Loucy (cell line): Measurements from ENCODE around the gene MAPK1IP1L.

Source experiments
- H2AFZ ChIP-seq: fragments of 200-600 bp; sonication (generic); 2 replicates; pipeline ENCODE4 v1.6.0; 2016; ENCODE audit warnings: antibody characterized with exemption, mild to moderate bottlenecking, low read length, moderate library complexity
- H3F3A ChIP-seq: fragments of 200-600 bp; 2 replicates; pipeline ENCODE4 v1.6.0; 2016; ENCODE audit warnings: antibody characterized with exemption, low read depth, mild to moderate bottlenecking
- H3K27me3 ChIP-seq: fragments of 200-600 bp; sonication (generic); 2 replicates; pipeline ENCODE4 v1.6.1; 2014; ENCODE audit warnings: low read length, mild to moderate bottlenecking; ENCODE audit not compliant: insufficient read depth, poor library complexity, severe bottlenecking
- H3K36me3 ChIP-seq: fragments of 200-600 bp; sonication (generic); 2 replicates; pipeline ENCODE4 v1.6.1; 2016; ENCODE audit warnings: low read length; ENCODE audit not compliant: insufficient read depth
- H3K4me1 ChIP-seq: fragments of 200-600 bp; sonication (generic); 2 replicates; pipeline ENCODE4 v1.5.1; 2014; ENCODE audit warnings: low read length, mild to moderate bottlenecking; ENCODE audit not compliant: insufficient read depth, poor library complexity, severe bottlenecking
- H3K4me2 ChIP-seq: fragments of 200-600 bp; sonication (generic); 2 replicates; pipeline ENCODE4 v1.6.0; 2014; ENCODE audit warnings: antibody characterized with exemption, low read length, low read depth, mild to moderate bottlenecking; ENCODE audit not compliant: poor library complexity, severe bottlenecking
- H3K4me3 ChIP-seq: fragments of 200-600 bp; sonication (generic); 2 replicates; pipeline ENCODE4 v1.5.1; 2014; ENCODE audit warnings: low read length, mild to moderate bottlenecking, mixed read lengths; ENCODE audit not compliant: poor library complexity, severe bottlenecking
- H3K79me2 ChIP-seq: fragments of 200-600 bp; sonication (generic); 2 replicates; pipeline ENCODE4 v1.6.1; 2014; ENCODE audit warnings: low read length; ENCODE audit not compliant: insufficient read depth
- H3K9ac ChIP-seq: fragments of 200-600 bp; sonication (generic); 2 replicates; pipeline ENCODE4 v1.6.0; 2014; ENCODE audit warnings: mild to moderate bottlenecking, low read depth, low read length, moderate library complexity; ENCODE audit not compliant: poor library complexity, severe bottlenecking
- H3K9me2 ChIP-seq: fragments of 200-600 bp; sonication (generic); replicated peaks from 2 replicates; pipeline ENCODE4 v1.6.1; 2016; ENCODE audit warnings: low read depth, low read length, mixed read lengths
- H3K9me3 ChIP-seq: fragments of 200-600 bp; sonication (generic); 2 replicates; pipeline ENCODE4 v1.6.1; 2014; ENCODE audit warnings: mild to moderate bottlenecking, antibody characterized with exemption, low read length, low read depth; ENCODE audit not compliant: insufficient read depth
- H4K20me1 ChIP-seq: fragments of 200-600 bp; sonication (generic); 2 replicates; pipeline ENCODE4 v1.6.0; 2014; ENCODE audit warnings: antibody characterized with exemption, low read length, mild to moderate bottlenecking; ENCODE audit not compliant: insufficient read depth, poor library complexity, severe bottlenecking
- CTCF ChIP-seq: fragments of 200-600 bp; sonication (generic); conservative IDR thresholded peaks from 2 replicates; pipeline ENCODE4 v1.5.1; 2014; ENCODE audit warnings: mild to moderate bottlenecking, antibody characterized with exemption, low read length
- EZH2phosphoT487 ChIP-seq: fragments of 200-600 bp; IDR thresholded peaks from 2 replicates; pipeline ENCODE4 v1.6.1; 2018; ENCODE audit warnings: antibody characterized with exemption, mild to moderate bottlenecking, moderate library complexity, borderline replicate concordance

The MAPK1IP1L gene

DNA sequence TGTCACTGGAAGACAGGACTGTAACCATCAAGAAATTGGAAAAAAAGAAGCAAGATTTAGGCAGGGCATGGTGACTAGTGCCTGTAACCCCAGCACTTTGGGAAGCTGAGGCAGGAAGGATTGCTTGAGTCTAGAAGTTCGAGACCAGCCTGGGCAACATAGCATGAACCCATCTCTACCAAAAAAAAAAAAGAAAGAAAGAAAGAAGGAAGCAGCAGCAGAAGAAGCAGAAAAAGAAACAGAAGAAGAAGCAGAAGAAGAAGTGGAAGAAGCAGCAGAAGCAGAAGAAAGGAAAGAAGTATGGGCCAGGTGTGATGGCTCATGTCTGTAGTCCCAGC is 47.1 kb downstream of the MAPK1IP1L start:
- Histone ChIP-seq H3K9ac (no peak overlapping the region), H3K4me2 (no peak overlapping the region)

DNA sequence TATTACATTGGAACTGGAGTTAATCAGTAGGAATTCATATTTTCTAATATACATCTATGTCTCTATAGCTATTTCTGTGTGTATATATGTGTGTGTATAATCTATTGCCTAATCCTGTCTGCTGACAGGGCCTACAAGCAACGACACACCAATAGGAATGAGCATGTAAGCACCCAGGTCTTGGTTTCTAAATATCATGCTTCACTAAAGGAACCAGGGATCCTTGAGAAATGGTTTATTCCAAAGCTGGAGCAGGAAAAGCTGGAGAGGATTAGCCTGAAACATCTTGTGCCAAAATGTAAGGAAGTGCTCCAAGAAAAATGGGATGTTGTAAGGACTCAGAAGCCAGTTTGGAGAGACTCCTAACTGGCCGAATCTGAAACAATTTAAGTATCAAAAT is 48.3 kb downstream of the MAPK1IP1L start:
- no peaks in the 10 kb centered on the region for H3K27me3 ChIP-seq
- H3K4me1 ChIP-seq: peaks cover 47% of the 10 kb centered on the region
- H3K36me3 ChIP-seq: no peaks in the 10 kb centered on the region
- TF ChIP-seq CTCF: no peak
- no peak for TF ChIP-seq EZH2phosphoT487
- H3F3A ChIP-seq: peaks cover 12% of the 10 kb centered on the region; the same call in 1 of the 2 replicates
- no peaks in the 10 kb centered on the region for H3K79me2 ChIP-seq
- H3K4me2 ChIP-seq: no peak overlapping the region
- no peaks in the 10 kb centered on the region for H3K9me2 ChIP-seq
- no peak overlapping the region for H3K4me3 ChIP-seq
- H3K9ac ChIP-seq: no peak overlapping the region
- H4K20me1 ChIP-seq: no peaks in the 10 kb centered on the region
- H3K9me3 ChIP-seq: peaks cover 6% of the 10 kb centered on the region; the same call in 1 of the 2 replicates
- no peak overlapping the region for H2AFZ ChIP-seq

More for the DNA sequence above, 47.1 kb downstream of the MAPK1IP1L start:
- H4K20me1 ChIP-seq: no peaks in the 10 kb centered on the region
- TF ChIP-seq EZH2phosphoT487: no peak
- TF ChIP-seq CTCF: no peak
- H3K9me2 ChIP-seq: no peaks in the 10 kb centered on the region
- H3K9me3 ChIP-seq: no peaks in the 10 kb centered on the region
- peaks cover 36% of the 10 kb centered on the region for H3K4me1 ChIP-seq
- no peaks in the 10 kb centered on the region for H3K36me3 ChIP-seq
- no peaks in the 10 kb centered on the region for H3K27me3 ChIP-seq
- H2AFZ ChIP-seq: peak overlapping the region; percentile 94
- H3F3A ChIP-seq: peaks cover 12% of the 10 kb centered on the region; the same call in 1 of the 2 replicates
- no peak overlapping the region for H3K4me3 ChIP-seq
- H3K79me2 ChIP-seq: no peaks in the 10 kb centered on the region

DNA sequence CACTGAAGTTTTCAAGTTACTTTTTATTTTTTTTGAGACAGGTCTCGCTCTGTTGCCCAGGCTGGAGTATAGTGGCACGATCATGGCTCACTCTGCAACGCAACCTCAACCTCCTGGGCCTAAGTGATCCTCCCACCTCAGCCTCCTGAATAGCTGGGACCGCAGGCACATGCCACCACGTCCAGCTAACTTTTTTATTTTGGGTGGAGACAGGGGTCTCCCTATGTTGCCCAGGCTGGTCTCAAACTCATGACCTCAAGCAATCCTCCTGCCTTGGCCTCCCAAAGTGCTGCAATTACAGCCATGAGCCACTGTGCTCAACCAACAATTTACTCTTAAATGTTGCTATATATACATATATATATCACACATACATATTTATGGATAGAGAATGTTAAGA is 50.3 kb downstream of the MAPK1IP1L start:
- Histone ChIP-seq H3F3A (peaks cover 12% of the 10 kb centered on the region; the same call in 1 of the 2 replicates), H3K9ac (peak overlapping the region; percentile 68), H3K9me3 (peaks cover 6% of the 10 kb centered on the region; the same call in 1 of the 2 replicates), H3K9me2 (no peaks in the 10 kb centered on the region), H3K4me3 (peak overlapping the region; percentile 38), H3K4me2 (peak overlapping the region; percentile 58), H4K20me1 (no peaks in the 10 kb centered on the region), H3K27me3 (no peaks in the 10 kb centered on the region), H3K79me2 (no peaks in the 10 kb centered on the region), H3K4me1 (peaks cover 47% of the 10 kb centered on the region), H2AFZ (peak overlapping the region; percentile 80; the same call in 1 of the 2 replicates), H3K36me3 (no peaks in the 10 kb centered on the region)
- no peak for TF ChIP-seq EZH2phosphoT487
- no peak for TF ChIP-seq CTCF
